Testis (tissue), 3 donors: ENCODE measurements around the gene CRISPLD2. TPM values are rescaled to one million over a fixed set of nuclear protein-coding genes. Genes with fewer than 3 reads are reported as not detected.
A peak's percentile ranks its signal among the peaks of the same experiment; 100 is the strongest.

Source experiments
- DNase-seq: peaks from one replicate; pipeline ENCODE4 v3.0.0-alpha.2; 2019
- H3K27ac ChIP-seq, 2 donors: fragments of 200-600 bp; sonication (generic); one replicate each; pipeline ENCODE4 v1.5.1; 2019
- H3K27me3 ChIP-seq: fragments of 200-600 bp; sonication (generic); one replicate; pipeline ENCODE4 v1.5.1; 2019
- H3K36me3 ChIP-seq: fragments of 200-600 bp; sonication (generic); one replicate; pipeline ENCODE4 v1.5.1; 2017; ENCODE audit warnings: low read depth; ENCODE audit errors: missing control alignments
- H3K4me1 ChIP-seq: fragments of 200-600 bp; sonication (generic); one replicate; pipeline ENCODE4 v1.5.1; 2019
- H3K4me3 ChIP-seq, 2 donors: fragments of 200-600 bp; sonication (generic); one replicate each; pipeline ENCODE4 v1.5.1; 2017 to 2019
- H3K9me3 ChIP-seq: fragments of 200-600 bp; sonication (generic); one replicate; pipeline ENCODE4 v1.5.1; 2017
- CTCF ChIP-seq, 3 experiments: fragments of 450-650 bp in 2 of 3; fragments of 200-600 bp in 1 of 3; sonication (generic) in 1 of 3; IDR thresholded peaks; one replicate each; pipeline ENCODE4 v1.5.1; 2016 to 2019; ENCODE audit warnings: antibody characterized with exemption in 3 of 3, mild to moderate bottlenecking in 2 of 3, moderate library complexity in 1 of 3
- POLR2A ChIP-seq: fragments of 450-650 bp; IDR thresholded peaks from one replicate; pipeline ENCODE4 v1.6.1; 2017; ENCODE audit warnings: antibody characterized with exemption, mild to moderate bottlenecking, moderate library complexity
- WGBS, 2 donors: methylation state at CpG; one replicate each; pipeline ENCODE4 v1.1.5; 2018; 5-methylcytosine and 5-hydroxymethylcytosine counted together
- intact Hi-C: fragments of 100-400 bp; cut with DNase I; formaldehyde crosslinking; loops from one replicate; pipeline ENCODE4 v1.15.1; 2023; ENCODE audit warnings: low total_unique reads
- polyA plus RNA-seq: library from polyadenylated mRNA; stranded (reverse); fragments of 350-450 nt; fragmentation: Illumina TruSeq; extraction: RNeasy Lipid Tissue Mini Kit (QIAGEN cat#74804); gene quantifications from one replicate; pipeline ENCODE4 v1.2.3, GENCODE V29; 2014; ENCODE audit warnings: low read depth, low replicate concordance; ENCODE audit not compliant: insufficient read depth
- total RNA-seq, 2 donors: library from RNA; depleted of rRNA; stranded (reverse); fragments of >200 nt; gene quantifications; one replicate each; pipeline ENCODE4 v1.2.3, GENCODE V29; 2016

The CRISPLD2 gene
- total and polyA plus RNA-seq, 3 donors from 2014 or later = 47.7 to 59.6 (median 48.8) TPM

- no peaks in the 10 kb centered on the region for H3K36me3 ChIP-seq
- WGBS, 2 donors = 46 to 55% methylated on average over 9 of the region's 9 CpGs
- peaks cover 24% of the 10 kb centered on the region for H3K4me1 ChIP-seq
- peak overlapping the region; percentile 5 to 68 for H3K27ac ChIP-seq
- no peak overlapping the region for H3K4me3 ChIP-seq
- TF ChIP-seq CTCF (IDR thresholded peaks at IDR 0.05) (no peak), POLR2A (no peak)
- no peaks in the 10 kb centered on the region for H3K9me3 ChIP-seq
- no peak for DNase-seq
- H3K27me3 ChIP-seq = no peaks in the 10 kb centered on the region
- intact Hi-C loops = no loop called here
Measured at GRCh38 chr16:84953190-84953746, 133.5 kb downstream of the CRISPLD2 start.

DNA sequence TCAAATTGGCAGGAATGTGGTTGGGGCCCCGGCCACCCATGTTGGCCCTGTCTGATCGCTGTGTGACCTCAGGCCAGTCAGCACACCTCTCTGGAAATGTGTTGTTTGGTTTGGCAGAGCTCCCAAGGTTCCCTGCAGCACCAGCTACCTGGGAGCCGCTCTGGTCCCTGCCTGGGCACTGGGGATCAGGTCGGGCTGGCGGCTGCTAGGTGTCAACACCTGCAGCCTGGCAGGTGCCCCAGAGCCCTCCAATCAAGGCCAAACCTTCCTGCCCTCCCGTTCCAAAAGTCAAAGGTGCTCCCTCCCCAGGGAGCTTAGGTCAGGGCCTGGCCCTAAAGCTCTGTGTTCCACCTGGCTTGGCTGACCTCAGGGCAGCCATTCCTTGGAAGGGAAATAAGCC is 135.6 kb downstream of the CRISPLD2 start:
- peaks cover 24% of the 10 kb centered on the region for H3K4me1 ChIP-seq
- TF ChIP-seq CTCF (IDR thresholded peaks at IDR 0.05) = no peak
- no peak for TF ChIP-seq POLR2A
- no peaks in the 10 kb centered on the region for H3K9me3 ChIP-seq
- H3K36me3 ChIP-seq = no peaks in the 10 kb centered on the region
- H3K4me3 ChIP-seq = no peak overlapping the region
- intact Hi-C loops = no loop called here
- 83 to 100% methylated on average over 1 to 6 of the region's 6 CpGs for WGBS, 2 donors
- no peaks in the 10 kb centered on the region for H3K27me3 ChIP-seq
- H3K27ac ChIP-seq = no peak overlapping the region
- DNase-seq = no peak

DNA sequence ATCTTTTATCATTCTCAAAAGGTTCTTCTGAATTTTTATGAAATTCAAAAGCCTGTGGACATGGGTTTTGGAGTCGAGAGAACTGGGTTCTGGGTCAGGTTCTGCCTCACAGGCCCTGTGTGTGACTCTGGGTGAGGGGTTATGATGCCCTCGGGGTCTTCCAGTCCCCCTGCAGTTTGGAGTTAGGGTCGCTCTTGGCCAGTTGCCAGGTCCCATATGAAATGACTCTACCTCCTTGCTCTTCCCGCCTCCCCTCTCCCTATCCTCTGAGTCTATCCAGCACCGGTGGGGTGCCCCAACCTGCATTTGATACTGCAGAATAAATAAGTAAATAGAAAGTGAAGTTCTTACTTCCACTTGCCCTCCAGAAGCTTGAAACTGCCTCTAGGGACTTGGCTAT is 137.4 kb downstream of the CRISPLD2 start:
- intact Hi-C loops = no loop called here
- no peak overlapping the region for H3K4me3 ChIP-seq
- H3K27ac ChIP-seq = no peak overlapping the region
- H3K36me3 ChIP-seq = no peaks in the 10 kb centered on the region
- peaks cover 18% of the 10 kb centered on the region for H3K4me1 ChIP-seq
- H3K9me3 ChIP-seq = no peaks in the 10 kb centered on the region
- no peak for DNase-seq
- 92 to 96% methylated on average over 4 to 5 of the region's 5 CpGs for WGBS, 2 donors
- TF ChIP-seq CTCF (IDR thresholded peaks at IDR 0.05) = no peak
- TF ChIP-seq POLR2A = no peak
- H3K27me3 ChIP-seq = no peaks in the 10 kb centered on the region

DNA sequence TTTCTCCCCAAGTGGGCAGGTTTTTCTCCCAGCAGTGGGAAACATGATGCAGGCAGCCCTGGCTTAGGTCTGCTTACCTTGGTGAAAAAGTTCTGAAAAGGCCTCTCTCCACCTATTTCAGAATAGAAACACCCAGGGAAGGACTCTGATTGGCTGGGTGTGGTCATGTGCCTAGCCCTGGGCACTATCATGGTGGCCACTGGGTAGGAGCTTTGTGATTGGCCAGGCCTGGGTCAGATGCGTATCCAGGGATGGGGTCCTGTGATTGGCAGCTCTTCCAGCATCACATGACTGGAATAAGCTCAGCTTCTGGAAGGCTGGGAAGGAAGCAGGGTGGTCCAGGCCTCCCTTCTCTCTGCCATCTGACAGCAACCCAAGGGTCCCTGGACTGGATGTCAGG is 138.0 kb downstream of the CRISPLD2 start:
- Histone ChIP-seq H3K27me3 (no peaks in the 10 kb centered on the region), H3K36me3 (no peaks in the 10 kb centered on the region), H3K9me3 (no peaks in the 10 kb centered on the region), H3K27ac (no peak overlapping the region), H3K4me3 (no peak overlapping the region), H3K4me1 (peaks cover 12% of the 10 kb centered on the region)
- WGBS, 2 donors = 83 to 100% methylated on average over 1 of the region's 1 CpG
- DNase-seq = no peak
- TF ChIP-seq CTCF (IDR thresholded peaks at IDR 0.05) = no peak
- TF ChIP-seq POLR2A = no peak
- intact Hi-C loops = no loop called here

Other genes starting within 250 kb of the CRISPLD2 start
- 100 to 1,000 TPM in 1 of 2 donors, 10 to 100 TPM in 1; 61.9 to 124 TPM for gene COTL1, start 201.9 kb upstream of the CRISPLD2 start, total RNA-seq
- 56.9 TPM for gene COTL1, start 201.9 kb upstream of the CRISPLD2 start, polyA plus RNA-seq
- 100 to 1,000 TPM; 113 to 129 TPM for gene KLHL36, start 171.5 kb upstream of the CRISPLD2 start, total RNA-seq
- 75.1 TPM for gene KLHL36, start 171.5 kb upstream of the CRISPLD2 start, polyA plus RNA-seq
- gene USP10, start 120.0 kb upstream of the CRISPLD2 start, total RNA-seq = 100 to 1,000 TPM; 101 to 108 TPM
- 53.6 TPM for gene USP10, start 120.0 kb upstream of the CRISPLD2 start, polyA plus RNA-seq
- 10 to 100 TPM; 35.0 to 42.7 TPM for gene ZDHHC7, start 191.6 kb downstream of the CRISPLD2 start, total RNA-seq
- gene ZDHHC7, start 191.6 kb downstream of the CRISPLD2 start, polyA plus RNA-seq = 29.4 TPM
- 10 to 100 TPM; 18.4 to 18.7 TPM for gene KIAA0513, start 207.8 kb downstream of the CRISPLD2 start, total RNA-seq
- 9.8 TPM for gene KIAA0513, start 207.8 kb downstream of the CRISPLD2 start, polyA plus RNA-seq